HG02759 (cell line): ENCODE measurements around the gene COL23A1.
"Not testable (repeated sequence)": the region's sequence is repeated elsewhere in the genome, so short reads cannot be mapped to it uniquely, and the experiment has no call there.

Experiments used
- ATAC-seq: cut with Tn5 transposase; IDR thresholded peaks from one replicate; pipeline ENCODE4 v1.9.1; 2021; ENCODE audit warnings: mild to moderate bottlenecking, moderate library complexity; ENCODE audit not compliant: unreplicated experiment

COL23A1 gene

GRCh38 chr5:178204935-178205748 is 385.1 kb downstream of the COL23A1 start:
- ATAC-seq, result peak; percentile 66

DNA sequence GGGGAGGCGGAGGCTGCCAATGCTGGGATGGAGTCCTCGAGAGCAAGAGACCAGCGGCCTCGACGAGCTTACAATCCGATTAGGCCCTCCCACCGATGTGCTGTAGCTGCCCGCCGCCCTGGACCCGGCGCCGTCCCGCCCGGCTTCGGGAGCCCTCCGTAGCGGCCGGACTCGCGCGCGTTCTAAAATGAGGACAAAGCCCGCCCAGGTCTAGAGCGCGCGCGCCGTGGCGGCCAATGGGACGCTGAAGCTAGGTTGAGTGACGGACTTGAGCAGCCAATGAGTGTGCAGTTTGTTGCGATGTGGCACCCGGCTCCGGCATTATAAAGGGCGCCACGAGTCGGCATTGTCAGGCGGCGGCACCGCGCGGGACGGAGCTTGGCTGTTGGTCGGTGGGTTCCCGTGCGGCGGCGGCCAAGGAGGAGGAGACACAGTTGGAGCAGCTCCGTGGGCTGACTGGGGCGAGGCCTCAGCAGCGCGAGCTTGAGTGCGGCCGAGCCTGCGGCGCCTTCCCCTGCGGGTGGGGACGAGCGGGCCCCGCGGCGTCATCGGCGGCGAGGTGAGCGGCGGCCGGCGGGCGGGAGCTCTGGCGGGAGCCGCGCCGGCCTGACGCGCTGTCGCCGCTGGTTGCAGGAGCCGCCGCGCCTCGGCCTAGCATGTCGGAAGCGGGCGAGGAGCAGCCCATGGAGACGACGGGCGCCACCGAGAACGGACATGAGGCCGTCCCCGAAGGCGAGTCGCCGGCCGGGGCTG is 385.8 kb downstream of the COL23A1 start, which contains the start of gene HNRNPAB:
Gene HNRNPAB (plus strand): TSS at position 352 of the 753 bp plus-strand sequence. CDS start 305 bp downstream, at position 657.
- ATAC-seq, result peak; percentile 78

DNA sequence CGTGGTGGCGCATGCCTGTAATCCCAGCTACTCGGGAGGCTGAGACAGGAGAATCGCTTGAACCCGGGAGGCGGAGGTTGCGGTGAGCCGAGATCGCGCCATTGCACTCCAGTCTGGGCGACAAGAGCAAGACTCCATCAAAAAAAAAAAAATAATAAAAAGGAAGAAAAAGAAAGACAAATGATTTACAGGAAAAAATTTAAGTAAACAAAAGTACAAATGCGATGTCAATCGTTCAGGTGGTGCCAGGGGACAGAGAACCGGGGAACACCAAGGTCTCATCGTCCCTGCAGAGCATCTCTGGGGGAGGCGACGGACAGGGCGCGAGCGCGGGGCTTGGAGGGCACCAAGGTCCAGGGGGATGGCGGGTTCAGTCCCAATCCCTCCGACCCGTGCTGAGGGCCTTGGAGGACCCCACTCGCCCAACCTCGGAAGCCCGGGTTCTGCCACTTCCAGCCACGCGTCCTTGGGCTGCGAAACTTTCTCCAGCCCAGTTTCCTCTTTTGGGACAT is 386.5 kb downstream of the COL23A1 start:
- ATAC-seq, result peak; percentile 2

- no peak for ATAC-seq
Measured at GRCh38 chr5:178202541-178202940, 387.7 kb downstream of the COL23A1 start.

DNA sequence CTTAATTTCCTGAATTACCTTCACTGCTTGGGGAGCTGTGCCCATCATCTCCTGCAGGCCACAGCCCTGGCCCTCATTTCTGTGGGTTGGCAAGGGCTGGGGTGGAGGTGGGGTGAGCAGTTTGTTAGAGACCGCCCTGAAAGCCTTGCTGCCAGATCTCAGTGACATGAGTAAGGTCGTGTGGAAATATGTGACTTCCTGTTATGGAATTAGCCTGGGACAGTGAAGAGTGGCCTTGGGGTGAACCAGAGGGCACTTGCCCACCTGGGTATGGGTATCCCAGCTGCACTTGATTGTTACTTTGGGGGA is 388.3 kb downstream of the COL23A1 start:
- no peak for ATAC-seq

GRCh38 chr5:178201221-178201926 is 388.8 kb downstream of the COL23A1 start:
- no peak for ATAC-seq

- ATAC-seq, result no peak
Measured at GRCh38 chr5:178199581-178200434, 390.4 kb downstream of the COL23A1 start.

DNA sequence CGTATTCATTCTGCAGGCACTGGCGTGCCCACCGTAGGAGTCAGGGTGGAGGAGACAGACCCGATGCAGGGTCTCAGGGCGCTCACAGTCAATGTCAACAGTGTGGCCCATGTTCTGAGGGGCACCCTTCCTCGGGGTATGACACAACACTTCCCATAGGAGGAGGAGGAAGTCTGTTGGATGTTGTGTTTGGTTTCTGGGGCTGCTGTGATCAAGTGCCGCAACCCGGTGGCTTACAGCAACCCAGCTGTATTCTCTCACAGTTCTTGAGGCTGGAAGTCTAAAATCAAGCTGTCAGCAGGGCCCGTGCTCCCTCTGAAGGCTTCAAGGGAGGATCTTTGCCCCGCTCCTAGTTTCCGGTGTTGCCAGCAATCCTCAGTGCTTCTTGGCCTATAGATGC is 391.5 kb downstream of the COL23A1 start:
- ATAC-seq, result no peak

- ATAC-seq, result not testable (repeated sequence)
Measured at GRCh38 chr5:178198151-178198550, 392.0 kb downstream of the COL23A1 start.

DNA sequence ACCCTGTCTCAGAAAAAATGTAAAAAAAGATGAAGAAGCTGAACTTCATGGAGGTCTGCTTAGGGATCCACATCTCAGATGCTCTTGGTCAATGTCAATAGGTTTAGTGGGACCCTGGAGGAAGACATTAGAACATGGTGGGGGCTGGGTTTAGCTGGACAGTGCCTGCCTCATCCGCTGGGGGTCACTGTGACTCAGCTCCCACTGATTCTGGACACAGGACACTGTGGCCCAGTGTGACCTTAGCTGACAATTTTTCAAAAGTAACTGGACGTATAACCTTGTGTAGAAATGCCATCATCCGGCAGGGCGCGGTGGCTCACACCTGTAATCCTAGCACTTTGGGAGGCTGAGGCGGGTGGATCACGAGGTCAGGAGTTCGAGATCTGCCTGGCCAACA is 393.2 kb downstream of the COL23A1 start:
- no peak for ATAC-seq

DNA sequence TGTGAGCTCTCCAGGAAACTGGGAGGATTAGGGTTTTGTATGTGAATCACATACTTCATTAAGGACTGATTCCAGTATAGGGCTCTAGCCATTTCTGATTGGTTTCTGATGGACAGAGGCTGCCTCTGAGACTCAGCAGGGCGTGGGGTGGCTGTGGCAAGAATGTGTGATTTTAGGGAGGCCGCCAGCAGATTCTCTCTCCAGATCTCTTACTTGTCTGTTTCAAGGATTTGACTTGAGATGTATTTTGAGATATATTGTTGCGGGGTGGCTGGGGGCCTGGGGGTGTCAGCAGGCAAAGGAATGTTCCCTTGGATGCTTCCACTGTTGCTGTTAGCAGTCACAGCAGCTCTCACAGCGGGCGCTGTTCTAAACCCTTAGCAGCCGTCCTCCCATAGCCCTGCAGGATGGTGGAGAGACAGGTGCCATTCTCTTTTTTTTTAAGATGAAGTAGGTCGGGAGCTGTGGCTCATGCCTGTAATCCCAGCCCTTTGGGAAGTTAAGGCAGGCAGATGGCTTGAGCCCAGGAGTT is 393.8 kb downstream of the COL23A1 start:
- ATAC-seq, result no peak

GRCh38 chr5:178194026-178194425 is 396.2 kb downstream of the COL23A1 start:
- ATAC-seq, result no peak

GRCh38 chr5:178193251-178193809 is 396.9 kb downstream of the COL23A1 start:
- ATAC-seq, result no peak

GRCh38 chr5:178192787-178193186 is 397.4 kb downstream of the COL23A1 start:
- no peak for ATAC-seq

- no peak for ATAC-seq
Measured at GRCh38 chr5:178192244-178192643, 397.9 kb downstream of the COL23A1 start.

DNA sequence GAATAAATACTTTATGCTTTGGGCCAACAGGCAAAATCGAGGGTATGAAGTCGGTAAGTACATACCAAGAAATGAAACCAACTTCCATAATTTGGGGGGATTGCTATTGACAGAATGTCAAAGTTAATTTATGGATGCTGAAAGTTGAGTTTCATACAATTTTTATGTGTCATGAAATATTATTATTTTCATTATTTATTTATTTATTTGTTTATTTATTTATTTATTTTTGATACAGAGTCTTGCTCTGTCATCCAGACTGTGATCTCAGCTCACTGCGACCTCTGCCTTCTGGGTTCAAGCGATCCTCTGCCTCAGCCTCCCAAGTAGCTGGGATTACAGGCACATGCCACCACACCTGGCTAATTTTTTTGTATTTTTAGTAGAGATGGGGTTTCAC is 398.5 kb downstream of the COL23A1 start:
- ATAC-seq, result no peak

GRCh38 chr5:178189433-178189832 is 400.8 kb downstream of the COL23A1 start:
- no peak for ATAC-seq
